ENCODE measurements around the gene MAGI2.
"Not testable (repeated sequence)": the region's sequence is repeated elsewhere in the genome, so short reads cannot be mapped to it uniquely, and the experiment has no call there.

MAGI2 gene

DNA sequence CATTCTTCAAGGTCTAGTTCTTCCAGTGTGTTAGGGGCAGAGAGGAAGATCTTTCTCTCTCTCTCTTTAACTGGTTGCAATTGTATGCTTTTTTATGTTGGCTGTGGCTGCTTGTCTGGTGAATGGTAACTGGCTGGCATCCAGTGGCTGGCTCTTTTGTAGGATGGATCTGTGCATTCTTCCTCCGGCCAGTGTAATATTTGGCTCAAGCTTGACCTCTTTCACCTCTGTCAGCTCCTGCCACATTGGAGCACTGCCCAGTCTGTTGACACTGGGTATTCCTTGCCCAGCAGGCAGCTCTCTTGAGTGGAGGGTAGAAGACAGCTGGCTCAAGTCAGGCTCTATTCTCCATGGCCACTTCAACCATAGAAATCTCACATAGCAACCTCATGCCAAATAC is 1126.6 kb downstream of the MAGI2 start:
- no peak for FAIRE-seq

- FAIRE-seq: no peak
Measured at GRCh38 chr7:78326189-78326588, 1127.3 kb downstream of the MAGI2 start.

- FAIRE-seq: no peak
Measured at GRCh38 chr7:78323118-78323517, 1130.3 kb downstream of the MAGI2 start.

GRCh38 chr7:78322231-78322630 is 1131.2 kb downstream of the MAGI2 start:
- not testable (repeated sequence) for FAIRE-seq

DNA sequence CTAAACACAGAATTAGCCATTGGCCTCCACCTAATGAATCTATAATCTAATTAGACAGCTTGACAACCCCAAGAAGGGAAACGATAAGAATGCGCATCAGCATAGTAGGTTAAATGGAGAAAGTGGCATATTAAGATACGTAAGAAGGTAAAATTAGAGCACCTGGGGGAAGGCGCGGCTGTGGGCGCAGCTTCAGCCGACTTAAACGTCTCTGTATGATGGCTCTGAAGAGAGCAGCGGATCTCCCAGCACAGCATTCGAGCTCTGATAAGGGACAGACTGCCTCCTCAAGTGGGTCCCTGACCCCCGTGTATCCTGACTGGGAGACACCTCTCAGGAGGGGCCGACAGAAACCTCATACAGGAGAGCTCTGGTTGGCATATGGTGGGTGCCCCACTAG is 1136.1 kb downstream of the MAGI2 start:
- no peak for FAIRE-seq

GRCh38 chr7:78316110-78316509 is 1137.4 kb downstream of the MAGI2 start:
- no peak for FAIRE-seq

- FAIRE-seq: no peak
Measured at GRCh38 chr7:78315119-78315518, 1138.3 kb downstream of the MAGI2 start.

DNA sequence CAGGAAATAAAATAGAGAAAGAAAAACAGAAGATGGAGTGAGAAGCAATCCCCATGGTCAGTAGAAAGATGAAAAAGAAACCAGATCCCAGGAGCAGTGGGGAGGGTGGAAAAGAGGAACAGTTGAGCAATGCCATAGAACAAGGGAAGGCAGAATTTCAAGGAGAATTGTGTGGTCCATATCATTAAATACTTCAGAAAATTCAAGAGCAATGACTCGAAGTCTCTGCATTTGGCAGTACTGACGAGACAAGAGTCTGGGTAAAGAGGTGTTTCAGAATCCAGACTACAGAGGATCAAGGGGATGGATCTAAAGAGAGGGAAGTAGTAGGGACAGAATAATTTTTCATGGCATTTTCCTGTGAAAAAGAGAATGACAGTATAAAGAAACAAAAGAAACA is 1142.3 kb downstream of the MAGI2 start:
- no peak for FAIRE-seq

DNA sequence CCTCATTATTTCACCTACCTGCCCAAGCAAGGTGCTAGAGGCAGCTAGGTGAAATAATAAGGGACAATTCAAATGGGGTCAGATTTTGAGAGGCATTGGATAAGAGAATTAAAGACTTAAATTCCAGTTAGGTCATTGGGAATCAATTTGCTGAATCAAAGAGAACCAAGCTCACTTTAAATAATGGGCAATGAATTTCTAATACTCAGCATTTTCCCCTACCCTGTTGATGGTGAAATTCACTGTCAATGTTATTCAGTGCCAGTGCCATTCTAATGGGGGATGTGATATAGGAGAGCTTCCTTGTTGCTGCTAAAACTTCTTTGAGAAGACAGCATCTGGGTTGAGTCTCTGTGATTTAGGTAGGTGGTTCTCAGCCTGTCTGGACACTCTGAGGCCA is 1145.6 kb downstream of the MAGI2 start:
- FAIRE-seq: no peak

GRCh38 chr7:78306634-78307033 is 1146.8 kb downstream of the MAGI2 start:
- FAIRE-seq: no peak

DNA sequence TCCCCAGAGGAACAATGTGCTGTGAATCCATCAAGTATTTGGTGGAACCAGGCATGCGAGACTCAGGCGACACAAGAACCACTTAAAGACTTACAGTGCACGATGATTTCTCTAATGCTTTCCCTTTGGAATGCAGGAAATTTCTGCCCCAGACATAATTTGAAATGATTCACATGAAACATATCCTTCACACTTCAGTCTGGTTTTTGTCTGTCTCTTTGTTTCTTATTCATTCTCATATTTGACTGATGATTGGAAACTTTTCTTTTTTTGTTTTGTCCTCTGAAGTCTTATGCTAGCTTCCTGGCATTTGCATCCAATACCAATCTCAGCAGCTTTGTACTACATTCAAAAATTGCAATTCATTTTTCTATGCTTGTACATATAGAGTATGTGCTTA is 1152.1 kb downstream of the MAGI2 start:
- no peak for FAIRE-seq

DNA sequence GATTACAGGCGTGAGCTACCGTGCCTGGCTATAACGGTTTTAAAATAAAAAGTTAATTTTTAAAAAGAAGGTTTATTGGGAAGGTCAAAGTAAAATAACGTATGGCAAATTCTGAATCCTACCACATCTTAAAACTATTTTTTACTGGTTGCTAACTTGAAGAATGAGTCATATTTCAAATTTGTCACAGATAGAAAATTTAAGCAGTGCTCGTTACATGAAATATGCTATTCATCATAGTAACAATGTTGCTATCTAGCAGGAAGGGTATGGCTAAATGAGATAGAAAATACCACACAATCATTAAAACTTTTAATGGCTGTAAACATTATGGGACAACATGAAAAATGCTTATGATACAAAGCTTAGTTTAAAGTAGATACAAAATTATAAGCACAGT is 1154.4 kb downstream of the MAGI2 start:
- FAIRE-seq: no peak

DNA sequence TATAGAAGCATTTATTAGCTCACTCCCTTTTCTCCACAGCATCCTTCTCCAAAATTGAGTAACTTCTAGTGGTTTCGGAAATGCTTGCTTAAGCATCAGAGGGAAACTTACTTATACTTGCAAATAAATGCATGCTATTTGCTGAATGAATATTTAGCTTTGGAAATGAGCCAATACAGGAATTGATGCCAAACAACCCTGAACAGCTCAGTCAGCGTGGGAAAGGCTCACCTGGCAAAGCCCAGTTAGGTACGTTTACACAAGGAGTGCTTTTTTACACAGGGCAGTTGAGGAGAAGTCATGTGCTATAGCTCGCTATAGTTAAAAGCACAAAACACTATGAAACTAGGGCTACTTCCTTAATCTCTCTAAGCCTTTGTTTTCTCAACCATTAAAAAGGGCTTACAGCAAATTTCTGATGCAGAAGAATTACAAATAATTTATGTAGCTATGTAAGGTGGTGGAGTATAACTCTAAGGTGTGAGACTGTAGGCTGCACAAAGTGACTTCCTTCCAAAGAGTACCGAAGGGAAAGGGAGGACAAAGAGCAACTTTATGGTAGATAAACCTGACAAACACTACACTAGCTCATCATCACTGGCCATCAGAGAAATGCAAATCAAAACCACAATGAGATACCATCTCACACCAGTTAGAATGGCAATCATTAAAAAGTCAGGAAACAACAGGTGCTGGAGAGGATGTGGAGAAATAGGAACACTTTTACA is 1156.7 kb downstream of the MAGI2 start:
- no peak for FAIRE-seq

DNA sequence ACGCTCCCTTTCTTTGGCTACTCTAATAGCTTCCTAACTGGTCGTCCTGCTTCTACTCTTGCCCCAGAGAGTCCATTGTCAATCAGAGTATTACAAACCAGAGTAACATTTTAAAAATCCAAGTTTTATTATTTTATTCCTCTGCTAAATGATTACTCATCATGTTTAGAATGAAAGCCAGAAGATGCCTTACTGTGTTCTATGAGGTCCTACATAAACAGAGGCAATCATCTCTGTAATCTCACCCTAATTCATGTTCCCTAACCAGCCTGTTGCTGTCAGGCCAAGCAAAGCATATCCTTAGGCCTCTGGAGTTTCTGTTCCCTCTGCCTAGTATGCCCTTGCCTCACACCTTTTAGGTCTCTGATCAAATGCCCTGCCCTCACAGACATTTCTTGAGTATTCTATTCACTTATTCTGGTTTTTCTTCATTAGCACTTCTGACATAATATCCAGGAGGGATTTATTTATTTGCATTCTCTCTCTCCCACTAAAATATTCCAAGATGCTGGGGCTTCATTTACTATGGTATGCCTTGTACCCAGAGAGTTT is 1157.3 kb downstream of the MAGI2 start:
- FAIRE-seq: no peak

DNA sequence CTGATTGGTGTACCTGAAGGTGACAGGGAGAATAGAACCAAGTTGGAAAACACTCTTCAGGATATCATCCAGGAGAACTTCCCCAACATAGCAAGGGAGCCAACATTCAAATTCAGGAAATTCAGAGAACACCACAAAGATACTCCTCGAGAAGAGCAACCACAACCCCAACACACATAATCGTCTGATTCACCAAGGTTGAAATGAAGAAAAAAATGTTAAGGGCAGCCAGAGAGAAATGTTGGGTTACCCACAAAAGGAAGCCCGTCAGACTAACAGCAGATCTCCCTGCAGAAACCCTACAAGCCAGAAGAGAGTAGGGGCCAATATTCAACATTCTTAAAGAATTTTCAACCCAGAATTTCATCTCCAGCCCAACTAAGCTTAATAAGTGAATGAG is 1164.0 kb downstream of the MAGI2 start:
- not testable (repeated sequence) for FAIRE-seq

DNA sequence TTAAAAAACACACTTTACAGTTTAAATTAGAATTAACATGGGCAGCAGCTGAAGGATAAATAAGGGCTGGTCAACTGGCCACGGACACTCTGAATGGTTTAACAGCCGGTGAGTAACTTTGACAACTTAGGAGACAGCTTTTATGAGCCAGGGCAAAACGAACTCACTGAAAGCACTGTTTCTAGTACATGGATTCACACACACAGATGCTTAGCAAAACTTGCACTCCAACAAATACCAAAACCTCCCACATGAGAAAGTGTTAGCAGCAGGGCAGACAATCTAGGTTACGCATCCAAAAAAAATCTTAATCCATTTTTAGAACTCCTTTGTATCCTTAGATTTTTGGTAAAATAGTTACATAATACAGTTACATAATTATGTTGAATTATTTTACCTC is 1168.5 kb downstream of the MAGI2 start:
- FAIRE-seq: no peak

GRCh38 chr7:78280276-78280675 is 1173.2 kb downstream of the MAGI2 start:
- no peak for FAIRE-seq

DNA sequence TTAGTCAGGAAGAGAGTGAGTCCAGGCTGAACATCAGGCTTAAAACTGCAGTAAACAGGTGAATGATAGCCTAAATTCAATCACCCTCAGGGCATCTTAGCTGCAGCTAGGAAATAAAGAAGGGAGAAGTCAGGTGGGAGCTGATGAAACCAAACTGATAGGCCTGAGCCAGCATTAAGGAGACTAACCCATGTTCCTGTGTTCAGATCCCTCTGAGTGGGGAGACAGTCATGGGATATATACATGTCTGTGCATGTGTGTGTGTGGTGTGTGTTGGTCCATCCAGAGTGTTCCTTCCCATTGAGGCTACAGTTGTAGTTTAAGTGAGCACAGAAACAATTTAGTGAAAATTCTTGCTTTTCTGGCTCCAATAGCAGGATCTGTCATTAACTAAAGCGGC is 1174.0 kb downstream of the MAGI2 start:
- FAIRE-seq: no peak

- no peak for FAIRE-seq
Measured at GRCh38 chr7:78279032-78279431, 1174.4 kb downstream of the MAGI2 start.

DNA sequence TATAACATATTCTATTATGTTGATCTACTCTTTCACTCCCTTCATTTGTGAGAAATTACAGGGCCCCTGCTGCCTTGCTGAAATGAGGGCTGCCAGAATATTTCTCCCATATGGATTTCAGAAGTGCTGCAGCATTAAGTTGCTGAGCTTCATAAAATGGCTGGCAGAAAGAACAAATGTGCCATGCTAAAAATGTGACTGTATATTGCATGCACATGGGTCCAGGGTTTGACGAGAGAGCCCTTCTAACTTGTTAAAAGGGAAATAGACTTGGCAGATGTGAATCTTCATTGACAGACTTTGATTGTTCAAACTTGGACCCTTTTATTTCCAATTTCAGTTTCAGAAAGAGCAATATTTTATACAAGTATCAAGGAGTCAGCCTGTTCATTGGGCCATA is 1186.3 kb downstream of the MAGI2 start:
- FAIRE-seq: no peak

DNA sequence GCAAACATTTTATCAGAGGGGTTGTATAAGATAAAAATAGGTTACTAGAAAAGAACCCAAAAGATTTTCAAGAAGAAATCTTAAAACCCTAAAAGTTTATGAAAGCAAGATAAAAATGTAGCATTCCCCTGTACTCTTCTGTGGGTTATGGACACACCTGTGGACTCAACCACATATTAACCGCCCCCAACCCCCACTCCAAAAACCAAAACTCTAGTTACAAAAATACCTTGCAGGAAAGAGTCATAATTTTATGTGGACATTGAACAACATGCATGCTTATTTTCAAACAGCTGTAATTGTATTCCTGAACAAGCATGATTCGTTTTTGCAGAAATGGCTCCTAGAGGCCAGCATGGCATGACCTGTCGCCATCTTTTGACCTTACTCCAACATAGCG is 1188.0 kb downstream of the MAGI2 start:
- no peak for FAIRE-seq

GRCh38 chr7:78265071-78265470 is 1188.4 kb downstream of the MAGI2 start:
- FAIRE-seq: no peak

- no peak for FAIRE-seq
Measured at GRCh38 chr7:78264105-78264504, 1189.4 kb downstream of the MAGI2 start.

- FAIRE-seq: no peak
Measured at GRCh38 chr7:78261739-78262138, 1191.7 kb downstream of the MAGI2 start.

- FAIRE-seq: no peak
Measured at GRCh38 chr7:78261302-78261701, 1192.2 kb downstream of the MAGI2 start.

Measured in colon (tissue), 2 donors.